HL-60 (cell line): ENCODE data around the gene LVRN.

ENCODE experiments used
- DNase-seq, 2 experiments: peaks; one replicate each; pipeline ENCODE4 v3.0.0-alpha.2; 2010 to 2020; ENCODE audit warnings: low read depth in 1 of 2, low spot score in 1 of 2
- H3K27ac ChIP-seq: fragments of 250-450 bp; sonication (Bioruptor Pico); replicated peaks from 2 replicates; pipeline ENCODE4 v1.5.1; 2020; ENCODE audit warnings: mild to moderate bottlenecking, moderate library complexity
- H3K27me3 ChIP-seq: fragments of 250-450 bp; sonication (Bioruptor Pico); 2 replicates; pipeline ENCODE4 v1.5.1; 2021; ENCODE audit warnings: mild to moderate bottlenecking, moderate library complexity; ENCODE audit not compliant: insufficient read depth, poor library complexity, severe bottlenecking
- H3K4me3 ChIP-seq: replicated peaks from 2 replicates; pipeline ENCODE4 v1.5.1; 2011; ENCODE audit warnings: mild to moderate bottlenecking, control low read depth, low read length; ENCODE audit not compliant: insufficient read depth
- GABPA ChIP-seq: IDR thresholded peaks from 2 replicates; pipeline ENCODE4 v1.6.1; 2012; ENCODE audit warnings: low read depth
- POLR2AphosphoS5 ChIP-seq: IDR thresholded peaks from 2 replicates; pipeline ENCODE4 v1.6.1; 2012; ENCODE audit warnings: low read depth
- SPI1 ChIP-seq: IDR thresholded peaks from 2 replicates; pipeline ENCODE4 v1.6.1; 2012; ENCODE audit warnings: low read depth, mild to moderate bottlenecking, borderline replicate concordance
- TF ChIP-seq, protein P1 (sequence below): IDR thresholded peaks from one replicate; pipeline ENCODE4 v1.5.1; 2011; ENCODE audit warnings: low read length, control low read depth, inconsistent platforms; ENCODE audit not compliant: insufficient read depth
- TF ChIP-seq, protein P2 (sequence below): IDR thresholded peaks from 2 replicates; pipeline ENCODE4 v1.6.1; 2012; ENCODE audit warnings: low read depth; ENCODE audit not compliant: insufficient replicate concordance

The LVRN gene

DNA sequence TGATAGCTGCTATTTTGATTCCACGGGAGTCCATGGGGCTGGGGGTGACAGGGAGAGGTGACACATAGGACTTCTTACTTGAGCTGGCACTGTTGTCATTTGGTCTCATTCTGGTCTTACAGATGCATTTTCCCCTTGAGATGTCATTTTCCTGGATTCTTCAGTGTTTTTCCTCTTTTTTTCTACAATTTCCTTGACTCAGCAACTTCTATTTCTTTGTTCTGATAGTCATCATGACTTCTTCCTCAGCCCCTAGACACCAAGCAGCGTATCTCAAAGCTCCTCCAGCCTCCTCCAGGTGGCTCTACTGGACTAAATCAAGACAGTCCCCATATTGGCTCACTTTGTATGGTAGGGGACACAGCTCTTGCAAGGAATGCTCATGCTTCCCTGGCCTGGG, 16.5 kb downstream of the LVRN start:
- Histone ChIP-seq H3K27ac (no peak overlapping the region), H3K4me3 (no peak overlapping the region), H3K27me3 (no peaks in the 10 kb centered on the region)
- TF ChIP-seq POLR2AphosphoS5: no peak
- TF ChIP-seq, protein P1, sequence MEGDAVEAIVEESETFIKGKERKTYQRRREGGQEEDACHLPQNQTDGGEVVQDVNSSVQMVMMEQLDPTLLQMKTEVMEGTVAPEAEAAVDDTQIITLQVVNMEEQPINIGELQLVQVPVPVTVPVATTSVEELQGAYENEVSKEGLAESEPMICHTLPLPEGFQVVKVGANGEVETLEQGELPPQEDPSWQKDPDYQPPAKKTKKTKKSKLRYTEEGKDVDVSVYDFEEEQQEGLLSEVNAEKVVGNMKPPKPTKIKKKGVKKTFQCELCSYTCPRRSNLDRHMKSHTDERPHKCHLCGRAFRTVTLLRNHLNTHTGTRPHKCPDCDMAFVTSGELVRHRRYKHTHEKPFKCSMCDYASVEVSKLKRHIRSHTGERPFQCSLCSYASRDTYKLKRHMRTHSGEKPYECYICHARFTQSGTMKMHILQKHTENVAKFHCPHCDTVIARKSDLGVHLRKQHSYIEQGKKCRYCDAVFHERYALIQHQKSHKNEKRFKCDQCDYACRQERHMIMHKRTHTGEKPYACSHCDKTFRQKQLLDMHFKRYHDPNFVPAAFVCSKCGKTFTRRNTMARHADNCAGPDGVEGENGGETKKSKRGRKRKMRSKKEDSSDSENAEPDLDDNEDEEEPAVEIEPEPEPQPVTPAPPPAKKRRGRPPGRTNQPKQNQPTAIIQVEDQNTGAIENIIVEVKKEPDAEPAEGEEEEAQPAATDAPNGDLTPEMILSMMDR: no peak
- TF ChIP-seq, protein P2, sequence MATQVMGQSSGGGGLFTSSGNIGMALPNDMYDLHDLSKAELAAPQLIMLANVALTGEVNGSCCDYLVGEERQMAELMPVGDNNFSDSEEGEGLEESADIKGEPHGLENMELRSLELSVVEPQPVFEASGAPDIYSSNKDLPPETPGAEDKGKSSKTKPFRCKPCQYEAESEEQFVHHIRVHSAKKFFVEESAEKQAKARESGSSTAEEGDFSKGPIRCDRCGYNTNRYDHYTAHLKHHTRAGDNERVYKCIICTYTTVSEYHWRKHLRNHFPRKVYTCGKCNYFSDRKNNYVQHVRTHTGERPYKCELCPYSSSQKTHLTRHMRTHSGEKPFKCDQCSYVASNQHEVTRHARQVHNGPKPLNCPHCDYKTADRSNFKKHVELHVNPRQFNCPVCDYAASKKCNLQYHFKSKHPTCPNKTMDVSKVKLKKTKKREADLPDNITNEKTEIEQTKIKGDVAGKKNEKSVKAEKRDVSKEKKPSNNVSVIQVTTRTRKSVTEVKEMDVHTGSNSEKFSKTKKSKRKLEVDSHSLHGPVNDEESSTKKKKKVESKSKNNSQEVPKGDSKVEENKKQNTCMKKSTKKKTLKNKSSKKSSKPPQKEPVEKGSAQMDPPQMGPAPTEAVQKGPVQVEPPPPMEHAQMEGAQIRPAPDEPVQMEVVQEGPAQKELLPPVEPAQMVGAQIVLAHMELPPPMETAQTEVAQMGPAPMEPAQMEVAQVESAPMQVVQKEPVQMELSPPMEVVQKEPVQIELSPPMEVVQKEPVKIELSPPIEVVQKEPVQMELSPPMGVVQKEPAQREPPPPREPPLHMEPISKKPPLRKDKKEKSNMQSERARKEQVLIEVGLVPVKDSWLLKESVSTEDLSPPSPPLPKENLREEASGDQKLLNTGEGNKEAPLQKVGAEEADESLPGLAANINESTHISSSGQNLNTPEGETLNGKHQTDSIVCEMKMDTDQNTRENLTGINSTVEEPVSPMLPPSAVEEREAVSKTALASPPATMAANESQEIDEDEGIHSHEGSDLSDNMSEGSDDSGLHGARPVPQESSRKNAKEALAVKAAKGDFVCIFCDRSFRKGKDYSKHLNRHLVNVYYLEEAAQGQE: no peak
- no peak for TF ChIP-seq SPI1
- no peak for DNase-seq

DNA sequence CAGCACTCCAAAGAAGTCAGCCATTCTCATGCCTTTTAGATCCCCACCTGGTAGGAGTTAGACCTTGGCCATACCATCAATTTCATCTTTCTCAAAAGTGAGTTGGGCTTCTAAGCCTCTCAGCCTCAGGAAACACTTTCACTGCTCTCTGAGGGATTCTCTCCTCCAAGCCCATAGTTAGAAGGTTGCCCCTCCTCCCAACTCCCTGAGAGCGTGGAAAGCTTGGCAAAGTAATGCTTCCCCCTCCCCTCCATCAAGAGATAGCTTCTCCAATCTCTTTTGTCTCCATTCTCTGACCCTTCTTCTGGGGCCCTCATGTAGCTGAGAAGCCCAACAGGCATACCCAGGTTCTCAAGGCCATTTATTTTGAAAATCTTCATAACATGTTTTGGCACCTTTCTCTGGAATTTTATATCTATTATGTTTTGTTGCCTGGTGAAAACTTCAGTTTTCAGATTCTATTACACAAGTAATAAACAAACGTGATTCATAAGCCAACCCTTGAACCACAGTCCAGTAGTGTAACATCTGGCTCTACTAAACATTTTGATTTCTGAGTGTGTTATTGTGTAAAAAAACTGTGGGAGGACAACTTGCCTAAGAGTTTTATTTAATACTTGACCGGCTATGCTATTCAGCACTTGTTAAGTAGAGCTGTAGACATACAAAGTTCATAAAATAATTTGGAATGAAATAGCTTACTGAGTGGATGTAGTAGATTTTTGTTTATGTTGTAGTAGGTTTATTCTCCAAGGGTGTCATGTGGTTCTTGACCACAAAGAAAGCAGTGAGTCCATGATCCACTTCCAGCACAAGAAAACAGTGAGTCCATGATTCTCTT, 17.1 kb downstream of the LVRN start:
- Histone ChIP-seq H3K27me3 (no peaks in the 10 kb centered on the region), H3K27ac (no peak overlapping the region), H3K4me3 (no peak overlapping the region)
- DNase-seq: no peak
- TF ChIP-seq GABPA (no peak), SPI1 (no peak), POLR2AphosphoS5 (no peak)
- TF ChIP-seq, protein P2: no peak
- TF ChIP-seq, protein P1: no peak

DNA sequence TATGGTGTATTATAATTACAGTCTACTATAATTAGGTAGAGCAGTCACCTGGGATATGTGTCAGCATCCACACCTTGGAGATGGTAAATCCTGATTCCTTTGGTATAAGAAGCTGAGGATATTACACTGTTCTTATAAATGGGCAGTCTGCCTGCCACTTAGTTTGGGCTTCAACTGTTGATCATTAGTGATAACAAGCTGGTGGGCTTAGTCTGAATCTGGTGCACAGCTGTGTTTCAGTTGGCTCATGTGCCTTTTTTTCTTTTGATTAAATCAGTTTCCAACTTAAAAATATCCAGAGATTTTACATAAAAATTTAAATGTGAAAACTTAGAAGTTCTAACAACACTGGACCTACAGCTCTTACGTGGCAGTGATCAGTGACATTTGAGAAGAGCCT, 21.2 kb downstream of the LVRN start:
- no peak overlapping the region for H3K4me3 ChIP-seq
- TF ChIP-seq POLR2AphosphoS5 (no peak), GABPA (no peak), SPI1 (no peak)
- TF ChIP-seq, protein P1: no peak
- TF ChIP-seq, protein P2: no peak
- no peak for DNase-seq
- H3K27me3 ChIP-seq: no peaks in the 10 kb centered on the region
- no peak overlapping the region for H3K27ac ChIP-seq
